ENCODE measurements around the gene TMEM121B.
"Not testable (repeated sequence)": the region's sequence is repeated elsewhere in the genome, so short reads cannot be mapped to it uniquely, and the experiment has no call there.

TMEM121B gene

DNA sequence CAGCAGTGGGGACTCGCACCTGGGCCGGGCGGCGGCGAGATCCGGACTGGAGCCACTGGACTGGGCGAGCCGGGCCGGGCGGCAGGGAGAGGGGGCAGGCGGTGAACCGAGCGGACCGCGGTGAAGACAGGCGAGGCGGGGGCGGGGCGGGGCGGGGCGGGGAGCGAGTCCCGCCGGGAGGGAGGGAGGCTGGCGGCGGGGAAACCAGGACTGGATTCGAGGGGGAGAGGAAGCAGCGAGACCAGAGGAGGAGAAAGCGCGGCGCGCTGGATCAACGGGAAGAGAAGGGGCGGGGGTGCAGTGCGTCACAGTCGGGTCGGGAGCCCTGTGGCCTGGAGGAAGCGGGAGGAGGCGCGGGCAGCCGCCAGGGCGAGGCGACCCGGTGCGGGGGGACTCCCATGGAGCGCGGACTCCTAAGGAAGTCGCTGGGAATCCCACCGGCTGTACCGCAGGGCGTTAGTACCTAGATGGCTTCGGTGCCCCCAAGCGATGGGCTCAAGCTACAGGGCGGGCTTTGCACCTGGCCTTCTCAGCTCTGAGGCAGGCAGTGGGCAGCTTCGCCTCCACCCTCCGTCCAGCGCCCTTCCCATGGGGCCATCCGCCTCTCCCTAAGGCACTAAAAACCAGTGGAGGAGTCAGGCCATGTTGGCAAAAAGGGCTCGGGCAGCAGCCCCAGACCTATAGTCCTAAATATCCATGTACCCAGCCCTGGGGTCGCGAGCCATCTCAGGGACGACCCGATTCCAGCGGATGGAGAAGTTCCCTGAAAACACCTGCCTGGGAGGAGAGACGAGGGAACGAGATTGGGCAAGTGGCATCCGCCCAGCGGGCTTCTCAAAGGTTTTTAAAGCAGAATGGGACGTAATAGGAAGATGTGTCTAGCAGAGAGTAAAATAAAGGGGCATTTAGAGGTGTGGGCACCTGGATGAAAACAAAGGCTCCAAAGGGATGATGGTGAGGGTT is at the start of gene TMEM121B:
TSS of gene TMEM121B (minus strand) at position 128 of the 963 bp plus-strand sequence. CDS start 233 bp downstream, outside the sequence.
- DNase-seq, result no peak

DNA sequence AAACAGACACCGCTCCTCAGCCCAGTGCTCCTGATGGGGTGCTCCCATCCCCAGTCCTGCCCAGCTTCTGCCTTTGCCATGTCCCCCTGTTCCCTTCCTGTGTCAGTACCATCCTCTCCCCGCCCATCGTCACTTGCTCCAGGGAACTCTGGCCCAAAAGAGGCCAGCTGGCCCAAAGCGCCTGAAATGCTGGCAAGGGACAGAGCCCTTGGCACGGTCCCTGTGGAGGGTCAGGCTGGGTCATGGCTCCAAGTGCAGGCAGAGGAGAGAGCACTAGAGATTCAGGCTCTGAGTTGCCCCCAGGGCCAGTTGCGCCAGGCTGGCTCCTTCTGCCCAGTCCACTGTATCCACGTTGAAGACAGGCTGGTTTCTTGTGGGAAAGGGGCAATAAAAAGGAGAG is 46.3 kb upstream of the TMEM121B start:
- no peak for DNase-seq

- no peak for DNase-seq
Measured at GRCh38 chr22:17164392-17165024, 43.3 kb upstream of the TMEM121B start.

DNA sequence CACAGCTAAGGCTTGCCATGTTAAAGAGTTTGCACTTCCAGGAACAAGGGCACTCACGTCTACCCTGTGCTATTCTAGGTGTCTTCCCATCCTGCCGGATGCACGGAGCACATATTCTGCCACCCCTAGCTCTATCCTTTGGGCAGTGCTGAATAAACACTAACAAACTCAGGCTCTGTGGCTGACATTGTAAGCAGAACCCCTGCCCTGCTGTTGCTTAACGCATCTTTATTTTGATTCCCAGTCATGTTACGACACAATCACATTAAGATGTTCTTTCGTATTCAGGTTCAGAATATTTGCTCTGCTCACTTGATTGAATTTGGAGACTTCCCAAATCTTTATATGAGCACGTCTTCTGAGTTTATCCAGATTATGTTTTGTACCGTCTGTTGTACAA is 41.6 kb upstream of the TMEM121B start:
- DNase-seq, result no peak

DNA sequence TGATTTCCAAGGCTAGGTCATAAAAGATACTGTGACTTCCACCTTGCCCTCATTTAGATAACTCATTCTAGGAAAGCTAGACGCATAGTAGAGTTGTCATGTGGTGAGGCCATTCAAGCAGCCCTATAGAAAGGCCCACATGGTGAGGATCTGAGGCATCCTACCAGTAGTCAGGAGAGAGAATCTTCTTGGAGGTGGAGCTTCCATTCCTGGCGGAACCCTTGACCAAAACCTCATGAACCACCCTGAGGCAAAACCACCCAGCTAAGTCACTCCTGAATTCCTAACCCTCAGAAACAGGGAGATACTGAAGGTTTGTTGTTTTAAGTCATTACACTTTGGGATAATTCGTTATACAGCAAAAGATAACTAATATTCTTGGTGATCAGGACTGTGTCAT is 40.8 kb upstream of the TMEM121B start:
- DNase-seq, result no peak

- DNase-seq, result peak; percentile 56
Measured at GRCh38 chr22:17159504-17159951, 38.4 kb upstream of the TMEM121B start.

DNA sequence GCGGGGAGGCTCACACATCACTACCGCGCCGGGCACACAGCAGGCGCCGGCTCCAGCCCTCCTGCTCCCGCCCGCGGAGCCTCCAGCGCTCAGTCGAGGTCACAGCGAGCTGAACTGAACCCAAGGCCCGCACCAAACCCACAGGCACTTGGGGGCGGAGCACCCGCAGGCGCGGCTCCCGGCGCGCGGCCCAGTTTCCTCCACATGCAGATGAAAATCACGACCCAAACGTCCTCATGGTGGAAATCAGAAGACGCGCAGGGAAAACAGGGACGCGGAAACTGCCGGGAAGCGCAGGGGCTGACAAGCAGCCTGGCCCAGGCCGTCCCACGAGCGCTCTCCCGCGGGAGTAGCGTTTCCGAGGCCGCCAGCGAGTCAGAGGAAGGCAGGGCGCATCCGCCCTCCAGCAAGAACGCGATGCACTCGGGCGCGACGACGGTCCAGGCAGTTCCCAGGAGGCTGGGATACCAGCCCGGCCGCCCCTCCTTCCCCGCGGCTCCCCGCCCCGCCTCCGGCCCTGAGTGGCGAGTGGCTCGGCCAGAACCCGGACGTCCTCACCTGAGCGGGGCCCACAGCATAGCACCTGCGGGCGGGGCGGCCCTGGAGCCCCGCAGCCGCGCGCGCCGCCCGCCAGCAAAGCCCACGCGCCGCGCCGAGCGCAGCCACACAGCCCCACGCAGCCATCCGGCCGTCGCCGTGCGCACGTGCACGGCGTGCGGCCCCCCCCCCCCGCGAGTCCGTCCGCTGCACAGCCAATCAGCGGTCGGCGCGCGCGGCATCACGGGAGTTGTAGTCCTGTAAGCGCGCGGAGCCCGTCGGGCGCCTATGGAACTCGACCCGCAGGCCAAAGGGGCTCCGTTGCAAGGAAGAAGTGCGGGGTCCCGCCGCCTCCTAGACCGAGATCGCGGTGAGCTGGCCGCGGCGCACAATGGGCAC is 37.7 kb upstream of the TMEM121B start, which contains the start of gene HDHD5:
TSS of gene HDHD5 (minus strand) at position 710 of the 936 bp plus-strand sequence. CDS start at position 684, 26 bp downstream.
- peak; percentile 95 for DNase-seq

GRCh38 chr22:17158176-17158567 is 37.0 kb upstream of the TMEM121B start:
- DNase-seq, result no peak

- DNase-seq, result no peak
Measured at GRCh38 chr22:17157714-17158113, 36.6 kb upstream of the TMEM121B start.

- no peak for DNase-seq
Measured at GRCh38 chr22:17155941-17156340, 34.8 kb upstream of the TMEM121B start.

- DNase-seq, result no peak
Measured at GRCh38 chr22:17152971-17153370, 31.8 kb upstream of the TMEM121B start.

DNA sequence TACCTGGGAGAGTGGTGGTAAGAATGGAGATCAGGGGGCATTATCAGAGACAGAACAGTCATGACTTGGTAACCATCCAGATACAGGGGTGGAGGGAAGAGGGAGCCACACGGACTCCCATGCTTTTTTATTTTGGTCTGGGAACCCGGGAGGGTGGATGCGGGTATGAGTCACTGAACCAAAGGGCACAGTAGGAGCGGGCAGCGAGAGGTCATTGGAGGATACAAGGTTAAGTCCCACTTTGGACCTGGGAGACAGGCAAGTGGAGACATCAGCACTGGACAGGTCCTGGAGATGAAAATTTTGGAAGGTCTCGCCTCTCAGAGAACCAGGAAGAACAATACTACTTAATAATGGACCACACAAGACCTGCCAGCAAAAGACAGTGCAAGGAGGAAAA is 31.2 kb upstream of the TMEM121B start:
- DNase-seq, result no peak

GRCh38 chr22:17149076-17149815 is 28.1 kb upstream of the TMEM121B start:
- DNase-seq, result no peak

- not testable (repeated sequence) for DNase-seq
Measured at GRCh38 chr22:17147458-17147857, 26.3 kb upstream of the TMEM121B start.

DNA sequence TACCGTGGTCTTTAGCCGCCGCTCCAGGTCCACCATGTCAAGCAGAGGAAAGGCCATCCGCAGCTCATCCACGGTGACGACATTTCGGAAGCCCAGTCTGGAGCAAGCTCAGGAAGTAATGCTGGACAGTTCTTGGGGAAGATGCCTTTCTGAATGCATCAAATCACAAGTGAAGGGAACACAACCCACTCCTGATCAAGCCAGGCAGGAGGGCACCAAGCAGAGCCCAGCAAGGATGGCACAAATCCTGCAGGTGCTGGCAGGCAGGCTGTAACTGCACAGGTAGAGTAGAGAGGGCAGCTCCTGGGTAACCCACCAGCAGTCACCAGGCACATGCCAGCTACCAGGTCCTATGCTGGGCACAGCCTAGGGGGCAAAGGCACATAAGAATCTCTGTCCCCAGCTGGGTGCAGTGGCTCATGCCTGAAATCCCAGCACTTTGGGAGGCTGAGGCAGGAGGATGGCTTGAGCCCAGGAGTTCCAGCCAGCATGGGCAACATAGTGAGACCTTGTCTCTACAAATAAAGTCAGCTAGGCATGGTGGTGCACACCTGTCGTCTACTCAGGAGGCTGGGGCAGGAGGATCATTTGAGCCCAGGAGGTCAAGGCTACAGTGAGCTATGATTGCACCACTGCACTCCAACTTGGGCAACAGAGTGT is 24.0 kb upstream of the TMEM121B start:
- no peak for DNase-seq

DNA sequence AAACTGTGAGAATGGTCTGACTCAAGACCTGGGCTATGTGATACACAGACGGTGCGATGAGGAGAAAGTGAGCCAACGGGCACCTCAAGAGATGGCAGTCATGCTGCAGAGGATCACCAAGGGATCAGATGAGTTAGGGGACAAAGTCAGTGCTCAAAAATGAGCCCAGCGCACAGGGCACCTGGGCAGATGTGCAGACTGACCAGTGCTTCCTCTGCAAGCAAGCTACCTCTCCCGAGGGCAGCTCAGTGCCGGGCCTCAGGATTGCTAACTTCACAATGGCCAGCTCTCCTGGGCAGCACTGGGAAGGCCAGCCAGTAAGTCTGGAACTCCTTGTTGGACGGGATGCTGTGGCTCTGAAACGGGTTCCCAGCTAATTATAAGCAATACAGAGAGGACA is 22.7 kb upstream of the TMEM121B start:
- no peak for DNase-seq

GRCh38 chr22:17143101-17143500 is 21.9 kb upstream of the TMEM121B start:
- no peak for DNase-seq

DNA sequence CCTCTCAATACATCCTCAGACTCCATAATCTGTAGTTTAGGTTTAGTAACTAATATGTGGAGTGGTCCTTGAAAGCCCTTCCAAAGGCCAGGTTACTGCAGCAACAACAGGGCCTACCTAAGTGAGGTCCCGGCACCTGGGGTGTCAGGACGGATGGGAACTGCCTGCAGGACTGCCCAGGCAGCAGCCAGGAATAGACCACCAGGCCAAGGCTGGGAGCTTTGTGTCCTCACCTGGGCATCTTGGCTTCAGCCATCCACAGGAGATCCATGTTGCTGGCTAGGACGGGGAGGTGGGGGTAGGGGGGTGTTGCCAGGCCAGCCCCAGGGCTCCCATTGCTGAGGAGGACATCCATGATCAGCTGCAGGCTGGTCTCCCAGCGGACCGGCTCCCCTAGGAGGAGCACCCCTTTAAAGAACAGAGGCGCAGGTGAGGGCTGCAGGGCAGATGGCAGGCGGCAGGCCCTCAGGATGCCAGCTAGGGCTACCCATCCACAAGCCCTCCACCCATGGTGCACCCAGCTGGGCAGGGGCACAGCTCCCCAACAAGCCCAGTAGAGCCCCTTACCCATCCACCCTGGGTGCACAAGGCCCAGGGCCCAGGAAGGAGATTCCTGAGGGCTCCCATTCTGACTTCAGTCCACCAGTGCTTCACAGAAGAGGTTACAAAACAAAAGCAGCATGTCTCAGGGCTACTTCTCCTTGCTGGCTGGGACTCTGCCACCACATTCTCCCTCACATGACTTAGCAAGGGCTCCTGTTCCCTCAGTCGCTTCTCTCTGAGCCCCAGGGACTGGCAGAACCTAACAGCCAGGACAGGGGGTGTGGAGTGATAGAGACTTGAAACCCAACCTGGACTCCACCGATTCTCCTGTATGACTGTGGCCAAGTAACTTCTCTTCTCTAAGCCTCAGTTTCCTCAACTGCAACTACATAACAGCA is 19.9 kb upstream of the TMEM121B start:
- no peak for DNase-seq

- DNase-seq, result no peak
Measured at GRCh38 chr22:17140022-17140421, 18.9 kb upstream of the TMEM121B start.

GRCh38 chr22:17138513-17138912 is 17.4 kb upstream of the TMEM121B start:
- no peak for DNase-seq
